Mammary epithelial cell (primary cell): ENCODE measurements around the gene KIAA1671.

Source experiments
- CTCF ChIP-seq, 2 donors: IDR thresholded peaks in 1 of 2; conservative IDR thresholded peaks in 1 of 2; 2 replicates each; pipeline ENCODE4 v1.5.1; 2011 to 2012; ENCODE audit warnings: inconsistent platforms in 2 of 2, low read length in 2 of 2, mild to moderate bottlenecking in 2 of 2, control low read depth in 1 of 2, low read depth in 1 of 2; ENCODE audit not compliant: insufficient read depth in 1 of 2; ENCODE audit errors: extremely low read depth in 1 of 2
- EZH2 ChIP-seq: IDR thresholded peaks from 2 replicates; pipeline ENCODE4 v1.6.1; 2012; ENCODE audit warnings: low read length, inconsistent platforms, borderline replicate concordance

DNA sequence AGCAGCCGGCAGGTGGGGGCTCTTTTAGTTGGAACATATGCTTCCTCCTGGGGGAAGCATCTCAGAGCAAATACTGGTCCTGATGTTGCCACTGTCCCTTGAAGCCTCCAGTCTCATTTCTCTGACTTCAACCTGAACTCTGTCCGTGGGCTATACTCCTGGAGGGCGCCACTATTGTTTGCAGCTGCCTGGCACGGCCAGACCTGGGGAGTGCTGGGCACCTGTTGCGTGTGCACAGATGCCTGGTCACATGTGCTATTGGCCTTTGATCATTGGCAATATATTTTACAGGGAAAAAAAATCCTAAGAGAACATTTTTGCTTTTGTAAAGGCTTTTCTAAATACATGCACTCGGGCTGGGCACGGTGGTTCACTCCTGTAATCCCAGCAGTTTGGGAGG, 24.2 kb upstream of the KIAA1671 start:
- TF ChIP-seq EZH2 (no peak), CTCF (conservative IDR thresholded peaks at IDR 0.05 in 1 of 2, IDR thresholded peaks at IDR 0.05 in 1 of 2; ENCODE audit: extremely low read depth in 1 of 2, insufficient read depth in 1 of 2, low read depth in 1 of 2, low read length in 2 of 2) (no peak)
